HFF-Myc (cell line): ENCODE results near the gene VWDE.
A peak's percentile ranks its signal among the peaks of the same experiment; 100 is the strongest.
"Not testable (repeated sequence)": the region's sequence is repeated elsewhere in the genome, so short reads cannot be mapped to it uniquely, and the experiment has no call there.

Source experiments
- DNase-seq: peaks from one replicate; pipeline ENCODE4 v3.0.0-alpha.2; 2011; ENCODE audit warnings: low read depth; ENCODE audit errors: extremely low read depth
- H3K4me3 ChIP-seq: replicated peaks from 2 replicates; pipeline ENCODE4 v1.5.1; 2011; ENCODE audit warnings: low read depth, mild to moderate bottlenecking, control low read depth, low read length
- TF ChIP-seq, protein P1 (sequence below): IDR thresholded peaks from 2 replicates; pipeline ENCODE4 v1.5.1; 2012; ENCODE audit warnings: mild to moderate bottlenecking, low read depth, low read length, control low read depth; ENCODE audit errors: missing control alignments

The VWDE gene

DNA sequence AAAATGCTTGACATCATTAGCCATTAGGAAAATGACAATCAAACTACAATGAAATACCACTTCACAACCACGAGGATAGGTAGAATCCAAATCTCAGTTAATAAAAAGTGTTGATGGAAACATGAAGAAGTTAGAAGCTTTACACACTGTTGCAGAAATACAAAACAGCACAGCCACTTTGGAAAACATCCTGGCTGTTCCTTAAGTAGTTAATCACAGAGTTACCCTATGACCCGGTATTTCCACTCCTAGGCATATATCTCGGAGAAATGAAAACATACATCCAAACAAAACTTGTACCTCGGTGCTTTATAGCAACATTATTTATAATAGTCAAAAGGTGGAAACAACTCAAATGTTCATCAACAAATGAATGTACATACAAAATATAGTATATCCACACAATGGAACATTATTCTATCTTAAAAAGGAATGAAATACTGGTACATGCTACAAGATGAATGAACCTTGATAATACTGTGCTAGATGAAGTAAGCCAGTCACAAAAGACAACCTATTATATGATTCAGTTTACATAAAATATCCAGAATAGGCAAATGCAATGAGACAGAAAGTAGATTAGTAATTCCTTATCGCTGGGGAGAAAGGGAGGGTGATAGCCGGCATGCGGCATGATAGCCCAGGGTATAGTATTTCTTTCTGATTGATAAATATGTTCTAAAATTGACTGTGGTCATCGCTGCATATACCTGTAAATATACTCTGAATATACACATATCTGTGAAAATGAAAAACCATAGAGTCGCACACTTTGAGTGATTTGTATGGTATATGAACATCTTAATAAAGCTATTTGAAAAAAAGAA, 1.9 kb downstream of the VWDE start:
- DNase-seq = no peak
- TF ChIP-seq, protein P1, sequence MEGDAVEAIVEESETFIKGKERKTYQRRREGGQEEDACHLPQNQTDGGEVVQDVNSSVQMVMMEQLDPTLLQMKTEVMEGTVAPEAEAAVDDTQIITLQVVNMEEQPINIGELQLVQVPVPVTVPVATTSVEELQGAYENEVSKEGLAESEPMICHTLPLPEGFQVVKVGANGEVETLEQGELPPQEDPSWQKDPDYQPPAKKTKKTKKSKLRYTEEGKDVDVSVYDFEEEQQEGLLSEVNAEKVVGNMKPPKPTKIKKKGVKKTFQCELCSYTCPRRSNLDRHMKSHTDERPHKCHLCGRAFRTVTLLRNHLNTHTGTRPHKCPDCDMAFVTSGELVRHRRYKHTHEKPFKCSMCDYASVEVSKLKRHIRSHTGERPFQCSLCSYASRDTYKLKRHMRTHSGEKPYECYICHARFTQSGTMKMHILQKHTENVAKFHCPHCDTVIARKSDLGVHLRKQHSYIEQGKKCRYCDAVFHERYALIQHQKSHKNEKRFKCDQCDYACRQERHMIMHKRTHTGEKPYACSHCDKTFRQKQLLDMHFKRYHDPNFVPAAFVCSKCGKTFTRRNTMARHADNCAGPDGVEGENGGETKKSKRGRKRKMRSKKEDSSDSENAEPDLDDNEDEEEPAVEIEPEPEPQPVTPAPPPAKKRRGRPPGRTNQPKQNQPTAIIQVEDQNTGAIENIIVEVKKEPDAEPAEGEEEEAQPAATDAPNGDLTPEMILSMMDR = no peak
- no peak overlapping the region for H3K4me3 ChIP-seq

DNA sequence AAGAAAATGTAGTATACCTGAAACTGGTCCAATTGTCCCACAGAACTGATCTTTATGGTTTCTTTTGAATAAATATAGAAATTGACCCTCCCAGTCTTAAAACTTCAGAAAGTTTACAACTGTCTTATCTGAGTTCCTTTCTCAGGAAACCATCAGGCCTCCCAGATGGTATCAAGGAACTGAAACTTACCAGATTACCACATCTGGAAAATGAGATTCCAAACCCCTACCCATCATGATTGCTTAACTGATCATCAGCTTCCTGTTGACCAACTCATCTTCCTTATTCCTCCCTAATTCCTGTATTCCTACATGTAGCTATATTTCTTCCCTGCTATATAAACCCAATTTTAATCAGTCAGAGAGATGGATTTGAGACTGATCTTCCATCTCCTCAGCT, 5.5 kb downstream of the VWDE start:
- no peak for DNase-seq
- TF ChIP-seq, protein P1 = no peak
- no peak overlapping the region for H3K4me3 ChIP-seq

DNA sequence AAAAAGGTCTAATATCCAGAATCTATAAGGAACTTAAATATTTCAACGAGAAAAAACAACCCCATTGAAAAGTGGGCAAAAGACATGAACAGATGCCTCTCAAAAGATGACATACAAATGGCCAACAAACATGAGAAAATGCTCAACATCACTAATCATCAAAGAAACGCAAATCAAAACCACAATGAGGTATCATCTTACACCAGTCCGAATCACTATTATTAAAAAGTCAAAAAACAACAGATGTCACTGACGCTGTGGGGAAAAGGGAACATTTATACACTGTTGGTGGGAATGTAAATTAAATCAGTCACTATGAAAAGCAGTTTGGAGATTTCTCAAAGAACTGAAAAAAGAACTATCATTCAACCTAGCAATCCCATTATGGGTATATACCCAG, 6.0 kb downstream of the VWDE start:
- DNase-seq = no peak
- no peak overlapping the region for H3K4me3 ChIP-seq
- TF ChIP-seq, protein P1 = no peak

DNA sequence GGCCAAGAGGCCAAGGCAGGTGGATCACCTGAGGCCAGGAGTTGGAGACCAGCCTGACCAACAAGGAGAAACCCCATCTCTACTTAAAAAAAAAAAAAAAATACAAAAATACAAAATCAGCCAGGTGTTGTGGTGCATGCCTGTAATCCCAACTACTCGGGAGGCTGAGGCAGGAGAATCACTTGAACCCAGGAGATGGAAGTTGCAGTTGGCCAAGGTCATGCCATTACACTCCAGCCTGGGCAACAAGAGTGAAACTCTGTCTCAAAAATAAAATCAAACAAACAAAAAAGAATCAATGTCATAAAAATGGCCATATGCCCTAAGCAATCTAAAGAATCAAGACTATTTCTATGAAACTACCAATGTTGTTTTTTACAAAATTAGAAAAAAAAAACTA, 7.0 kb downstream of the VWDE start:
- not testable (repeated sequence) for H3K4me3 ChIP-seq, DNase-seq

DNA sequence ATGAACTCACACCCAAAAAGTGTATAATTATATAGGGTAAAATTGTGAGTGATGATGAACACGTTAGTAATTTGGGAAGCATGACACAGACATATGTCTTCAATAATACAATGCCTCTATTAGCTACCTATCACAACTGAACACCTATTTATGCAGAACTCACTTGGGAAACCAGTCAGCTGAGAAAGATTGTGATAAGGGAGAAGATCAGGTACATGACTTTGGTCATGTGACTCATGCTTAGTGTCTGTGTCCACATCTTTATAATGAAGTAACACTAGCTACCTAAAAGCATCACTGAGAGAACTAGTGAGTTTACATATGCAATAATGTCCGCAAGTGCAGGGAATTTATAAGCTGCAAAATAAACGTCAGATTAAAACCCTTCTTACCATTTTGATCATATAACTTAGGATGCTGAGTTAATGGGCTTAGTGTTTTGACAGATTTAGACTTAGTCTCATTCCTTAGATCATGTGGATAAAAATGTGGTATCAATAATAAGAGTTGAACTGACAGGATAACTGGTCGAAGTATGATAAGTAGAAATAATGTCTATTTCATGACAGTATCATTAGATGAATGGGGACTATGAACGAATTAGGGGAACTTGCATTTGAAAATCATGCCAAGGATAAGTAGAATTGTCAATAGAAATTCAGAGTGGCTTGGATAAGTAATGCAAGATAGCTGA, 11.6 kb downstream of the VWDE start:
- DNase-seq = no peak
- TF ChIP-seq, protein P1 = no peak
- H3K4me3 ChIP-seq = no peak overlapping the region

DNA sequence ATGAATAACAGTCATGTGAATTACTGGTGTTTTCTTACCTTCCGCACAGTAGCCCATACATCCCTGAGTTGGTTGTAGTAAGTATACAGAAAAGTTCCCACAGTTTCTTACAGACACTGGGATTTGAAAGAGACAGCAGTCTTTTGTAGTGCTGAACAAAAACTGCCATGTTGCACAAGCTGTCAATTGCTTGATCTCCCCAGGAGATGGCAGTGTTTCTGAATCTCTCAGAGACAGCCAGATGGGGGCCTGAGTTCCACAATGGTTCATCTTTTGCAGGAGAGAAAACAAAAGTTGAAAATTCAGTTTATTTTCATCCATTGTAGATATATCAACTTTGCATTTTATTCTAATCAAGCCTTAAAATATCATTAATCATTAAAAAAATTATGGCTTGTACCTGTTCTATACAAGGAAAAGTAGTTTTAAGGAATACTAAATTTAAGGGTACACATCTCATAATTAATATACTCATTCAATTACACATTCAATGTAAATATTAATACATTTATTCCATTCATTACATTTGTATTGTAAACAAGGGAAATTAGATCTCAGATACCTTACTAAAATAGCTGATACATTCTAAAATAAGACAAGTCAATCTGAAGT, 14.5 kb downstream of the VWDE start:
- peak; percentile 20 for DNase-seq

DNA sequence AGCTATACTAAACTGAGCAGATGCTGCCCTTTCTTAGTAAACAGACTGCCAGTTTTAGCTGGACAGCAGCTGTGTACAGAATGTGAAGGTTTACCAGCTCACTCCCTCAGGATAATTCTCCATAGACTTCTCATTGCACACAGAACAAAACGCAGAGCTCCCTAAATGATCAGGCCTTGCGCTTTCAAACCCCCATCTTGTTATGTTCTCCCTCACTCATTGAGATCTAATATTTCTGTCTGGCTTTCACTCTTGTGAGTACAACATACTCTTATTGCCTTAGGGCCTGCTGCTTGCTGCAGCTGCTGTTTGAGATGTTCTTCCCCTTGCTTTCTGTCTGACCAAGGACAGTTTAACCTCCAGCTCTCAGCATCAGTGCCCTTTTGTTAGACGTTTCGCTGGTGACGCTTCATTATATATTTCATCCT, 17.3 kb downstream of the VWDE start:
- no peak for DNase-seq
- TF ChIP-seq, protein P1 = no peak

More for the DNA sequence above, 14.5 kb downstream of the VWDE start:
- H3K4me3 ChIP-seq = no peak overlapping the region
- TF ChIP-seq, protein P1 = peak; percentile 83

More for the DNA sequence above, 17.3 kb downstream of the VWDE start:
- no peak overlapping the region for H3K4me3 ChIP-seq
